ENCODE measurements around the gene LRRK2.
"Not testable (repeated sequence)": the region's sequence is repeated elsewhere in the genome, so short reads cannot be mapped to it uniquely, and the experiment has no call there.

LRRK2 gene

DNA sequence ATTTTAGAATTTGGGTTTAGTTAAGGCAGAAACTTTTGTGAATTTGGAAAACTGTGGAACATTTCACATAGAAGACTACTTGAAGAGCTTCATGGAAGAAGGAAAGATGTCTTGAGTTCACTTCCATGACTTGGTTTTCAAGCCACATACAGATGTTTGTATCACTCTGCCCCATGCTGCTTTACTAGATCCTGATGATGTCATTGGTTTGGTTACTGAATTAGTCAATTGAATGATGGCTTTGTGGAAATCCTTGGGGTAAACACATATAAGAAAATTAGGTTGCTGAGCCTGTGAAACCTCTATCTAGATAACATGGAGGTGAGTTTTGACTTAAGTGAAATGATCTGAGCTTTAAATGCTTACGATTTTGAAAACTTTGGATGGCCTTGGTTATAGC lies 90.6 kb downstream of the LRRK2 start:
- no peak for DNase-seq (ENCODE audit: low spot score)

DNA sequence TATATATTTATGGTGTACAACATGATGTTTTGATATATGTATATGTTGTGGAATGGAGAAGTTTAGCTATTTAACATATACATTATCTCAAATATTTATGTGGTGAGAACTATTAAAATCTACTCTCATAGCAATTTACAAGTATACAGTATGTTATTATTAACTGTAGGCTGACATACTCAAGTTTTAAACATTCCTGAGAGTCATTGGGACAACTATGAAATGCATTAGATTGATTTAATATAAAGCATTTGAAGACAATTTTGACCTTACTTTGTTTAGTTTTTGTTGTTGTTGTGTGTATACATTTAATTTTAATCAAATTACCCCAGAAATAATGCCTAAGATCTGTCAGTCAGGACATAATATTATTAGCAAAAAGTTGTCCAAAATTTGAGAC lies 99.5 kb downstream of the LRRK2 start:
- DNase-seq (ENCODE audit: low spot score): no peak

DNA sequence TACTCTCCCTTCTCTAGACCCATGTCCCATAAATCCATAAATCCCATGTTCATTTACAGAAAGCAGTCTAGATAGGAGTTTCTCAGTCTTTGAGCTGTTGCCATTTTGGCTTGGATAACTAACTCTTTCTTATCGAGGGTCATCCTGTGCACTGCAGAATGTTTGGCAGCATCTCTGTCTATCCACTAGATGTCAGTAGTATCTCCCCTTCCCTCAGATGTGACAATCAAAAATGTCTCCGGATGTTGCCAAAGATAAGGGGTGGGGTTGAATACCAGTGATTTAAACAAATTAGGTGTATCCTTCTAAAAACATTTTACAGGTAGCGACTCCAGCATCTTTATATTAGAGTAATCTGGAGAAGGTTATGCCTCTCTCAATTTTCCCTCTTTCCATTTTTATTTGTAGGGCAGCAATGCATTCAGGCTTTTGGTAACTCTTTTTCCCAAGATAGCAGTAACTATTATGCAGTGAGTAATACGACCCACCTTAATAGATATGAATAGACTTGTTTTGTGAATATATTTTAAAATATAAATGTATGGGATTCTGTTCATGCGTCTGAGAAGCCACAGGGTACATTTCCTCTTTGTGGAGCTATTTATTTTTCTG lies 100.7 kb downstream of the LRRK2 start:
- DNase-seq (ENCODE audit: low spot score): peak; percentile 27

DNA sequence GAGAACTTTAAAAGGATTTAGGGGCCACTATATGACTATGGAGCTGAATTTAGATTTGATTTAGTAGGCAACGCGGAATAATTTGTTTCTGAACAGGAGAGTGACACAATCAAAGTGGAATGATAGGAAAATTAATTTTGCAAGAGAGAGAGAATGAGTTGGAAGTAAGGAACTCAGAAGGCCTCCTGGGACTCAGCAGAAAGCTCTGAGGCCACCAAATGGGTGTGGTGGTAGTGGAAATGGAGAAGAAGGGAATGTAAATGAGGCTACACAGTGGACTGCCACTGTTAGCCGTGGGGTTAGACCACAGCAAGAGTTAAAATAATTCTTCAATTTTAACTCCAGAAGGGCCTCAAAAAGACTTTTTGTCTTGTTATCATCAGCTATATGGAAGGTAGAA lies 102.7 kb downstream of the LRRK2 start:
- DNase-seq (ENCODE audit: low spot score): no peak

DNA sequence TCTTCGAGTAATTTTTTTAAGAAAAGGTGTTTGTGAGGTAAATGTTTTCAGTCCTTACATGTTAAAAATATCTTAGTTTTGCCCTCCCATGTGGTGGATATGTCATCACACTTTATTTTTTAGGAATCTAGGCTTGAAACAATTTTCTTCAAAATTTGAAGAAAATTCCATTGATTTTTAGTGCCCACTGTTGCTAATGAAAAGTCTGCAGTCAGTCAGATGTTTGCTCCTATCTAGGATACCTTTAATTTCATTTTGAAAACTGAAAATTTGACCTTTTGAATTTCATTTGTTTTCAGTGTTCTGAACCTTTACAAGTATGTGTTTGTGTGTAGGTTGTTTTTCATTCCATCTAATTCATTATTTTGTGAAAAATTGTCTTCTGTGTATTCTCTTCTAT lies 105.4 kb downstream of the LRRK2 start:
- no peak for DNase-seq (ENCODE audit: low spot score)

DNA sequence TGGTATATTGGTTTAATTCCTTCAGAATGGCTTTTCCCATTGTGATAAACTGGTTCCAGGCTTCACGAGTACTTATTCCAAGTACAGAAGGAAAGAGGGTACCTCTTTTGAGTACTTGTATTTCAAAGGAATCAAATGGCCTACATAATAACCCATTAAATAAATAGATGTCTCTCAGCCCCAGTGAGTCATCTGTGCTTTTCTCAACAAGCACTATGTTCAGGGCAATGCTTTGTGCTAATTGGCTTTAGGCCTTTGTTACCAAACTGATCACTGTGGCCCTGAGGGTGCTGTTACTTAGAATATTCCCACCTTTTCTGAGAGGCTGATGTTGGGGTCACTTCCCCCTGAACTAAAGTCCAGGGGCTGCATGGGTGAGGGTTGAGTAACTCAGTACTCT lies 107.1 kb downstream of the LRRK2 start:
- DNase-seq (ENCODE audit: low spot score): no peak

DNA sequence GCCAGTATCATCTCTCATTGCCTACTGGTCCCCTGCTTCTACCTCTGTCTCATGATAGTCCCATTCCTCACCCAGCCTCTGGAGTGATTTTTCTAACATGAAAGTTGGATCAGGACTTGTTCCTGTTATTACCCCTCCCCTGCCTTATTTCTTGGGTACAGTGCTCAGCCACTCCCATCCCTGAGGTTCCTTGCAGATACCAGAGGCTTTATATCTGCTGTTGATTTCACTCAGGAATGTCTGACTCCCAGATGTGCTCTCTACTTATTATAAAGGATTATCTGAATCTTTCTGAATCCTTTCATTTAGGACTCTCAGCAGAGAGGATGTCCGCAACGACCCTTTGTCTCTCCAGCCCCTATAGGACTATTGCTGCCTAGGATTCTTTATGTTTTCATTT lies 111.2 kb downstream of the LRRK2 start:
- DNase-seq (ENCODE audit: low spot score): no peak

DNA sequence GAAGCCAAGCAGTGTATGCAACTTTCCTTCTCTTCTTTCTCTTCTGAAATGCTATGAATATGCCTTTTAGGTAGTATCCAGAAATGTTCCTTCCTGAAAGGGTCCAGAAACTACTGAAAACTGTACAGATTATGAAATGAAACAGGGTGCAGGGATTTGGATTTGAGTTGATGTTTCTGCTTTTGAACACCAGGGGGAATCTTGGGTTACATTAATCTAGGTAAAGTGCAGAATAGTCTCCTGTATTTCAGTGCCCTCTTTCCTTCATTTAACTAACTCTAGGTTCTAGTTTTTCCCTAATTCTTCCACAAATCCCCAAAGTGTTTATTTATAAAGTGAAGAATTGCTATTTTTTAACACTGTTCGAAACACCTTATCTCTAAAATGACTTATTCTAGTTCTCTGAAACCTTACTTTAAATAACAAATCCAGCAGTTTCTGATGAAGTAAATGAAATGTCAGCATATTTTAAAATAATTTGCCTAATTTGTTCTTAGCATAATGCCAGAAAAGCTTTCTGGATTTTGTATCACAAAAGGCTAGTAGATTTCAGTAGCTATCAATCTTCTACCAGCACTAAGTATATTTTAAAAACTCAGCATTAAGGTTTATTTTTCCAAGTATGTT lies 111.9 kb downstream of the LRRK2 start:
- DNase-seq (ENCODE audit: low spot score): peak; percentile 20

DNA sequence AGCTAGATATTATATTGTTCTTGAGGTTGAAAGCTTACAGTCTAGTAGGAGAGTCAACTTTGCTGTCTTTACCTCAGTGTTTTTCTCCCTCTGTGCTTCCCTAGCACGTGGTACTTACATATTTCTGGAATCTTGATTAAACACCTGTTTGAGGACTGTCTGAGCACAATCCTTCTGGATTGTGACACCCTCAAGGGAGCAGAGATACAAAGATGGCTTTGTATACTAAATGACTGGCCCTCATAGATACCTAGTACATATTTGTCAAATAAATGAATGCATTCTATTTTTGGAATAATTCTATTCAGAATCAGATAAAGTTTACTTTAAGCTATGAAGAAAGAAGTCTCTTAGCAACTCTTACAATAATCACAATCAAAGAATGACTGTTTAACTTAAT lies 113.3 kb downstream of the LRRK2 start:
- no peak for DNase-seq (ENCODE audit: low spot score)

DNA sequence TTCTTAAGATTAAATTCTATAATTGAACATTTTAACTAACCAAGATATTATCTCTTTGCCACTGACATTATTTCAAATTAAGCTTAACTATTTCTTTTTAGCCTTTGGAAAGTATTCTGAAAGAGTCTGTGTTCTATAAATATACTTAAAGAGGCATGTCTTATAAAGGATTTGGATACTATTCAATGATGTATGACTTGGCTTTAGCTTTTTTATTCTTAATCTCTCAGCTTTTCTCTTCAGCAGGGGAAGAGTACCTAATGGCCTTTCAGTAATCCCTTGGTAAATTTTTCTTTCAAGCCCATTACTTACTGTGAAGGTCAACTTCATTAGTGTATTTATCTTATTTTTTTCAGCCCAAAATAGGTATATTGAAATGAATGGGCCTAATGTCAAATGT lies 113.8 kb downstream of the LRRK2 start:
- DNase-seq (ENCODE audit: low spot score): no peak

DNA sequence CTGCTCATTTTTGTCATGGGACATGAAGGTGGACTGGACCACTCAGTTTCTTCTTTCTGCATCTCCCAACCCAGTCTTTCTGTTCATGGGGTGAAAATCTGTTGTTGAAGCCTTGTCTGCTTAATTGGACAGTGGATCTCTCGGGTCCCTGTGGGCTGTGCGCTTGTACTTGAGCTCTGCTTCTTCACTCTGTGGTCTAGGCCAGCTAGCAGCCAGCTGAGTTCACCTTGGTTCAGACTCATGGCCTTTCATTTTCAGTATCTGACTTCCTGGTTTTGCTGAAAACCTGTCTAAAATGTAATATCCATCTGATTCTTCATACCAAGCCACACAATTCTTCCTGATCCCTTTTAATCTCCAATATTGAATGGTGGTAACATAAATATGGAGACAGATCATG lies 117.2 kb downstream of the LRRK2 start:
- DNase-seq (ENCODE audit: low spot score): no peak

DNA sequence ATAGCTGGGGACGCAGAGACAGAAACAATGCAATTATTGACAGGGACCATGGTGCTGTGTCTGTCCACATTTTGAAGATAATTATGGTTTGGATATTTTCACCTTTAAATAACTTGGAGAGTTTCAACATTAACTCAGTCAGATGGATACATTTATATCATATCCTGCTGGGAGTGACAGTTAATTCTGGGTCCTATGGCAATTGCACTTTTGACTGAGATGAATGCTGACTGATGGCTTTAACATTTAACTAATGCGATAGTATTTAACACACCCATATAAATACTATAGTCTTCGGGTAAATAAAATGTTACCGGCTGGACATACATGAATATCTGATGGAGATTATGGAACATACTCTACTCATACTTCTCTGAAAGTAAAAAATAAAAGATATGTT lies 118.3 kb downstream of the LRRK2 start:
- DNase-seq (ENCODE audit: low spot score): no peak

DNA sequence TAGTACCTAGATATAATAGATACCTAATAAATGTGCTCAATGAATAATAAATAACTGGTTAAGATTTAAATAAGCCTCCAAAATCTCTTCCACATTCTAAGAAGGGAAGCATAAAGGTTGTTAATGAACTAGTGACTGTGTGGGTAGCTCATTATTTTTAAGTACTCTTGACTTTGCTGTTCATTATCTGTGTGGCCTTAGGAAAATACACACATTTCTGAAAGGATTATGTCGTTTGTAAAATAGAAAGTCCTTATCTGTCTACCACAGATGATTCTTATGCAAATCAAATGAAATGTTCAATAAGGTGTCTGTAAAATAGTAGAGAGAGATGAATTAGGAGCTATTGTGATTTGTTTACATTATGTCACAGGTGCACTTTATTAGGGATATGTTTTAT lies 119.5 kb downstream of the LRRK2 start:
- no peak for DNase-seq (ENCODE audit: low spot score)

DNA sequence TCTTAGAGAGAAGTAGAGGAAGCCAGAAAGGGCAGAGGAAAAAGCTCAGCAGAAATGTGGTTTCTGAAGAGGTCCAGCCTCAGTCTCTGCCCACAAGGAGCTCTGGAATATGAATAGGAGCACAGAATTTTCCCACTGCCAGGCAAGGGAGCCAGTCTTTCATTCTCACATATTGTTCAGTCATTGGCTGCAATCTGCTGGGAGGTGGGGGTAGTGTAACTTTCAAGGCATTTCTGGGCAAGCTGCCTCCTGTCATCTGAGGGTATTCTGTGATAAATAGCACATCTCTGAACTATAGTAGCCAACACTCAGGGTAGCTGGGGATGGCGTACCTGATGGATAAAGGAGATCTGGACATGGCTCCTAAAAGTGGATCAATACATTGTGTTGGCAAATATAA lies 127.2 kb downstream of the LRRK2 start:
- DNase-seq (ENCODE audit: low spot score): no peak

DNA sequence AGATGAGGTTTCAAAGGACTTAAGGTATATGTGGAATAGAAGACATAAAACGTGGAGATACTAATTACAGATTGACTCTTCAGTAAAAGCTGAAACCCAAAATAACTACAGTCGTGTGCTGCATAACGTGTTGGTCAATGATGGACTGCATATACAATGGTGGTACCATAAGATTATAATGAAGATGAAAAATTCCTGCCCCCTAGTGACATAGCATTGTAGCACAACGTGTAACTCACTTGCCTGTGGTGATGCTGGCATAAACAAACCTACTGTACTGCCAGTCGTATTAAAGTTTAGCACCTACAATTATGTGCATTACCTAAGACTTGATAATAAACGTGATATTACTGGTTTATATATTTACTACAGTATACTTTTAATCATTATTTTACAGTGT lies 150.3 kb downstream of the LRRK2 start:
- no peak for DNase-seq (ENCODE audit: low spot score)

DNA sequence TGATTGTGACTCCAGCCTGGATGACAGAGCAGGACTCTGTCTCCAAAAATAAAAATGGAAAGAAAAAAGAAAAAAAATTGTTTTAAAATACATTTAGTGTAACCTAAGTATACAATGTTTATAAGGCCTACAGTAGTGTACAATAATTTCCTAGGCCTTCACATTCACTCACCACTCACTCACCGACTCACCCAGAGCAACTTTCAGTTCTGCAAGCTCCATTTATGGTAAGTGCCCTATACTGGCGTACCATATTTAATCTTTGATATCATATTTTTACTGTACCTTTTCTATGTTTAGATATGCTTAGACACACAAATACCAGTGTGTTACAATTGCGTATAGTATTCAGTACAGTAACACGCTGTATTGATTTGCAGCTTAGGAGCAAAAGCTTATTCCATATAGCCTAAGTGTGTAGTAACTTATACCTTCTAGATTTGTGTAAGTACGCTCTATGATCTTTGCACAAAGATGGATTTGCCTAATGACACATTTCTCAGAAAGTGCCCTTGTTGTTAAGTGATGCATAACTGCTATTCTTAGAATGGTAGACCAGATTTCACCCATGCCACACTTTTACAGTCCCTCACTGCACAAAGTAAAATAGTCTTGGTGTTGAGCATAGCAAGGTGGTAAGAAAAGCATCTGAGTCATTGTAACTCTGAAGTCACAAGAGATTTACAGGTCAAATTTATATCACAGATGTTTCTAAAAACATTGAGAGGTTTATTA lies 151.9 kb downstream of the LRRK2 start:
- no peak for DNase-seq (ENCODE audit: low spot score)

DNA sequence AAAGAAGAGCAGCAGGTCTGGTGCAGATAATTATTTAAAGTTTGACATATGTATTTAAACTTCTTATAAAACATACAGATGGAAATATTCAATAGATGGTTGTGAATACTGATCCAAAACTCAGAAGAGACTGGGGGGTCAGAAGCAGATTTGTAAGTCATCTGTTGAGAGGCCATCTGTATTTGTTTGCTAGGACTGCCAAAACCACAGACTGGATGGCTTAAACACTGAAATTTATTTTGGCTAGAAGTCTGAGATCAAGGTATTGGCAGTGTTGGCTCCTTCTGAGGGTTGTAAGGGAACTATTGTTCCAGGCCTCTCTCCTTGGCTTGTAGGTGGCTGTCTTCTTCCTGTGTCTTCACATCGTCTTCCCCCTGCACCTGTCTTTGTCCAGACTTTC lies 153.9 kb downstream of the LRRK2 start:
- DNase-seq (ENCODE audit: low spot score): no peak

DNA sequence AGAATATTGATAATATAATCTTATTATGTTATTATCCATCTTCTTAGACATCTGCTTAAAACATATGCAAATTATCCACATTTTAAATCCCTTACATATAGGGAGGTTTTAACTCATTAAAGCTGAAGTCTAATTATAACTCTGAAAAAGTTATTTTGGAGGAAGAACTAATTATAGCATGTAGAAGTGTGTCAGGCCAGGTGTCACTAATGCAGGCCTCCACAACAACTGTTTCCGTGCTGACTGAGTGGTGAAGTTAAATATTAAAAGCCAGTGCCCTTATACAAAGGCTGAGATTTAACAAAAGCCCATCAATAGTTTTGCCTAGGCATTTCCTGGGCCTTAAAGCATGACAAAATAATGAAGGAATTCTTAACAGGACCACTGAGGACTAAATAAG lies 157.4 kb downstream of the LRRK2 start:
- no peak for DNase-seq (ENCODE audit: low spot score)

DNA sequence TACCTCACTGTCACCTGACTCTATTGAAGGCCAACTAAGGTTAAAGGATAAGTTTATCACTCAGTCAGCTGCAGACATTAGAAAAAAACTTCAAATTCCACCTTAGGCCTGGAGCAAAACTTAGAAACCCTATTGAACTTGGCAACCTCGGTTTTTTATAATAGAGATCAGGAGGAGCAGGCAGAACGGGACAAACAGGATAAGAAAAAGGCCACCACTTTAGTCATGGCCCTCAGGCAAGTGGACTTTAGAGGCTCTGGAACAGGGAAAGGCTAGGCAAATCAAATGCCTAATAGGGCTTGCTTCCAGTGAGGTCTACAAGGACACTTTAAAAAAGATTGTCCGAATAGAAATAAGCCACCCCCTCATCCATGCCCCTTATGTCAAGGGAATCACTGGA lies 162.5 kb downstream of the LRRK2 start:
- not testable (repeated sequence) for DNase-seq (ENCODE audit: low spot score)

DNA sequence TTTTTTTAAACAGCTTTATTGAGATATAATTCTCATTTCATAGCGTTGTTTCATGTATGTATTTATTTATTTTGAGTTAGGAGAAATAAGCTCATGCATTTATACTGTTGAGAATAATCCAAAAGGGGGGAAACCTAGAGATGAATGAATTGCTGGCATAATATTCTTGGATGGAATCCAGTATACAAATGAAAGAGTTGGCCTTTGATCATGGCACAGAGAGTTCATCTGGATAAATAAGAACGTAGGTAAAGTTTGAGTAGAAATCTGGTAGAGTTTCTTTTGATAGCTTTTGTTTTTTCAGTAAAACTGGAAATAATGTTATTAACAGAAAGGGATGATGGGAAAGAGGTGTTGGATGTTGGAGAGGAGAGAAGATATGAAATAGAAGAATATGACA lies 166.2 kb downstream of the LRRK2 start:
- DNase-seq (ENCODE audit: low spot score): no peak

DNA sequence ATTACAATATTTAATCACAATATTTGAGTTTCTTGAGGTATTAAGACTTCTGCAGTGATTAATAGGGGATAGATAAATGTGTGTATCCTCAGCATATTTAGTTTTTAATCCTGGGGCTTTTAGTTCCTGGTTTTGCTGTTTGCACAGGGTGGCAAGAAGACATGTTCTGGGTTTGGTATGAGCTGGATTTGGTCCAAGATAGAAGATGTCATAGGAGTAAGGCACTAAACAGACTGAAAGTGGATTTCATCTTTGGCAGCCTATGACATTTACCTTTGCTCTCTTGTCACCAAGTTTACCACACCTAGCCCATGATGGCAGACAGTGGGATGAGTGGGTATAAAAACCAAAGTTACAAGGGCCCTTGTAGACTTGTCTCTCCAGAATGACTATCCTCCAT lies 168.2 kb downstream of the LRRK2 start:
- DNase-seq (ENCODE audit: low spot score): no peak

DNA sequence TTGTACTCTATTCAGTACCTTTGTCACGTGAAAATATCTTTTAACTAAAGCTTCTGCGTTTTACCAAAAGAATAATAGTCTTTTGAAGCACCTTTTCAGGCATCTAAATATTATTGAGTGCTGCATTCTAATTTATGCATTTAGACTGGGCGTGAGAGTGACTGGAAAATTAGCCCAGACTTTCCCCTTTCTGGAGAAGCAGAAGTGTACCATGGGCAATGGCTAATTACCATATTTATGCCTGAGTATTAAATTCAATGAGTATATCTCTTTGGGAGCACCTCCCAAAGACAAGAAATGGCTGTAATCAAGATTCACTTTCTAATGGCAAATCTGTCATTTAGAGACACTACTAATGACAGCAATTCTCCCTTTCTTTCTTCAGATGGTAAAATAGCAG lies 174.9 kb downstream of the LRRK2 start:
- DNase-seq (ENCODE audit: low spot score): no peak

DNA sequence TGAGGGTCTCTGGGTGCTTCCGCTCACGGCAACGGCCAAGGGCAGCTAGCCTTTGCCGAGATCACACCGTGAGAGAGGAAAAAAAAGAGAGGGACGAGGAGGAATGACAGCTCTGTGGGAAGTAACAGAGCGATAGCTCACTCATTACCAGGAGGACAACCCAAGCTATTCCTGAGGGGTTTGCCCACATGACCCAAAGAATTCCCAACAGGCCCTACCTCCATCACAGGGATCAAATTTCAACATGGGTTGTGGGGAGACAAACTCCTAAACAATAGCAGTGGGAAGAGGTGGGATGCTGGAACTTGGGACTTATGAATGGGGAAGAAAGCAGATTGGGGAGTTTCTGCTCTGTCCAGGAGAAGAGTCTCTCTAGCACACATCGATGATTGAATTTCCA lies 180.6 kb downstream of the LRRK2 start:
- DNase-seq (ENCODE audit: low spot score): no peak
